K562 (cell line): ENCODE results near the gene ASCL3. TPM values are rescaled to one million over a fixed set of nuclear protein-coding genes. Genes with fewer than 3 reads are reported as not detected.

Experiments
- BACH1 ChIP-seq: fragments of 200-800 bp; sonication (Bioruptor generic); IDR thresholded peaks from 2 replicates; pipeline ENCODE4 v1.6.1; 2016; ENCODE audit warnings: missing genetic modification characterization, missing compliant biosample characterization
- CBX5 ChIP-seq: IDR thresholded peaks from 2 replicates; pipeline ENCODE4 v1.6.1; 2014; ENCODE audit warnings: low read depth, borderline replicate concordance
- CHD1 ChIP-seq: fragments of 200-600 bp; sonication (generic); IDR thresholded peaks from one replicate; pipeline ENCODE4 v1.6.1; 2012; ENCODE audit warnings: mild to moderate bottlenecking, moderate library complexity, low read length, inconsistent platforms
- DACH1 ChIP-seq: fragments of 450-650 bp; IDR thresholded peaks from 2 replicates; pipeline ENCODE4 v1.6.1; 2018; ENCODE audit not compliant: partially characterized antibody
- FOSL1 ChIP-seq: fragments of 200-800 bp; sonication (Bioruptor generic); conservative IDR thresholded peaks from 2 replicates; pipeline ENCODE4 v1.6.1; 2016; ENCODE audit warnings: missing genetic modification characterization, missing compliant biosample characterization
- GTF2B ChIP-seq: IDR thresholded peaks from 2 replicates; pipeline ENCODE4 v1.6.1; 2011; ENCODE audit not compliant: insufficient read length; ENCODE audit errors: extremely low read depth
- IRF1 ChIP-seq: sonication (generic); formaldehyde crosslinking; IDR thresholded peaks from 2 replicates; pipeline ENCODE4 v1.8.0; 2022; ENCODE audit warnings: missing genetic modification reagents, mild to moderate bottlenecking, borderline replicate concordance
- NFIX ChIP-seq: fragments of 250-450 bp; sonication (Bioruptor Pico); IDR thresholded peaks from 2 replicates; pipeline ENCODE4 v1.4.0; 2020; ENCODE audit warnings: low read depth, mild to moderate bottlenecking, moderate library complexity
- RBBP5 ChIP-seq: fragments of 200-600 bp; sonication (generic); IDR thresholded peaks from 2 replicates; pipeline ENCODE4 v1.6.1; 2012; ENCODE audit warnings: borderline replicate concordance, mild to moderate bottlenecking, low read length, control low read depth, inconsistent platforms; ENCODE audit not compliant: insufficient read depth, poor library complexity, severe bottlenecking
- TEAD4 ChIP-seq, 2 experiments: sonication (generic) in 1 of 2; formaldehyde crosslinking in 1 of 2; IDR thresholded peaks; 2 replicates each; pipeline versions ENCODE4 v1.6.1 to v1.8.0; 2012 to 2022; ENCODE audit warnings: borderline replicate concordance in 1 of 2, inconsistent platforms in 1 of 2, low read length in 1 of 2, mild to moderate bottlenecking in 1 of 2, missing genetic modification reagents in 1 of 2
- ZBTB5 ChIP-seq: fragments of 450-650 bp; IDR thresholded peaks from 2 replicates; pipeline ENCODE4 v1.6.1; 2017; ENCODE audit warnings: antibody characterized with exemption
- polyA plus RNA-seq, 8 experiments: library from polyadenylated mRNA; depleted of rRNA in 4 of 8; stranded (reverse) in 5 of 8; unstranded in 3 of 8; fragments of >200 nt; fragmentation: Nextera tagmentation in 2 of 8; fragmentation: Illumina TruSeq in 1 of 8; extraction: Ambion mirVana in 2 of 8; extraction: Trizol in 1 of 8; gene quantifications; 2 replicates each; pipeline versions ENCODE4 v1.2.1 to v1.2.3, GENCODE V29; 2011 to 2014; ENCODE audit warnings: inconsistent platforms in 1 of 8, missing spikeins in 1 of 8
- total RNA-seq, 7 experiments: library from RNA; depleted of rRNA in 6 of 7; stranded (reverse); fragments of >200 nt in 6 of 7; fragmentation: Illumina TruSeq in 2 of 7; extraction: Trizol in 2 of 7; gene quantifications; 2 replicates each; pipeline versions ENCODE4 v1.2.1 to v1.2.3, GENCODE V29; 2011 to 2021; ENCODE audit warnings: low replicate concordance in 1 of 7

Gene ASCL3
- total and polyA plus RNA-seq, 9 of the 15 experiments (the other 6 are each of a cell fraction or from before 2014, with no cell fraction given): not detected

- TF ChIP-seq GTF2B (no peak), ZBTB5 (no peak), CHD1 (no peak), NFIX (CRISPR knock-in tag) (no peak), RBBP5 (no peak), FOSL1 (no peak), IRF1 (CRISPR knock-in tag) (no peak), DACH1 (peak; percentile 73), TEAD4 (IDR thresholded peaks at IDR 0.05; ENCODE audit: low read length) (no peak), TEAD4 (CRISPR knock-in tag; IDR thresholded peaks at IDR 0.05; ENCODE audit: borderline replicate concordance) (0 out of 2 replicates have a peak, but pooled peaks have one; percentile 33), CBX5 (no peak), BACH1 (tag) (no peak)
These were observed 20.9 kb upstream of the ASCL3 start (continued) for GRCh38 chr11:8963569-8964323.
